ENCODE measurements around the gene ERBB4.

- TF ChIP-seq ZBTB33 (IDR thresholded peaks at IDR 0.05; ENCODE audit: borderline replicate concordance, low read depth) = no peak
- TF ChIP-seq TCF12 (IDR thresholded peaks at IDR 0.05) = no peak
- no peak for TF ChIP-seq CTCF (IDR thresholded peaks at IDR 0.05)
- no peak for TF ChIP-seq EP300 (IDR thresholded peaks at IDR 0.05; ENCODE audit: borderline replicate concordance in 1 of 2, low read depth in 1 of 2, low read length in 1 of 2)
- no peak for TF ChIP-seq TAF1 (IDR thresholded peaks at IDR 0.05; ENCODE audit: borderline replicate concordance, low read depth, low read length)
Observed at GRCh38 chr2:212223696-212224095, 314.9 kb downstream of the ERBB4 start.

All from SK-N-SH (cell line).